ENCODE results near the gene FBXW7. TPM values are rescaled to one million over a fixed set of nuclear protein-coding genes. Genes with fewer than 3 reads are reported as not detected.

FBXW7 gene
- polyA plus RNA-seq, 1 donor from 2014 or later = 55.7 TPM

DNA sequence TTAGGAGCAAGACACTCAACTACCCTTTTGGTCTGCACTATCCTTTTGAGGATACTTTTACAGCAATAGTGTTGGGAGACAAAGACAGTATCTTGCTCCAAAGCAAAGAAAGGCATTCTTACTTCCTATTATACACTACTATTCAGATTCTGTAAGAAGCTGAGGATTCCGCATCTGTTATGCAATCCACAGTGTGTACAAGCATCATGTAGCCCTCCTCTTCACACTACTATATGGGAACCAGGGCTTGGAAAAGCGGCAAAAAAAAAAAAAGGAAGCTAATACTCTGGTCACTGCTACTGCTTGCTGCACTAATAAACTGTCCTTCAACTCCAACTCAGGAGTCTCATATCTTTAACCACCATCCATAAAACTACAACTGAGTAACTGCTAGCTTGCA lies 59.1 kb downstream of the FBXW7 start:
- Histone ChIP-seq H3K27ac (ENCODE audit: low read length) (no peak overlapping the region), H3K9me3 (ENCODE audit: low read length) (no peaks in the 10 kb centered on the region), H3K4me2 (ENCODE audit: low read length) (no peak overlapping the region), H3F3A (ENCODE audit: insufficient read depth, low read length, poor library complexity, severe bottlenecking) (no peaks in the 10 kb centered on the region), H3K36me3 (ENCODE audit: insufficient read depth, low read length) (no peaks in the 10 kb centered on the region), H4K20me1 (ENCODE audit: insufficient read depth) (no peaks in the 10 kb centered on the region), H3K4me3 (ENCODE audit: low read length) (no peak overlapping the region), H3K9me2 (ENCODE audit: insufficient read depth, low read length) (no peaks in the 10 kb centered on the region), H2AFZ (ENCODE audit: low read depth, low read length) (no peak overlapping the region), H3K27me3 (ENCODE audit: insufficient read depth, low read depth, low read length) (no peaks in the 10 kb centered on the region), H3K9ac (ENCODE audit: low read length) (no peak overlapping the region), H3K79me2 (replicated peaks; ENCODE audit: insufficient read depth, low read length) (peaks cover 2% of the 10 kb centered on the region)
- TF ChIP-seq MXI1 (conservative IDR thresholded peaks at IDR 0.05; ENCODE audit: poor library complexity, severe bottlenecking) (no peak), EP300 (conservative IDR thresholded peaks at IDR 0.05; ENCODE audit: poor library complexity, severe bottlenecking) (no peak), POLR2AphosphoS5 (IDR thresholded peaks at IDR 0.05) (no peak), TAF1 (IDR thresholded peaks at IDR 0.05; ENCODE audit: low read depth) (no peak), RAD21 (conservative IDR thresholded peaks at IDR 0.05) (no peak), SMC3 (conservative IDR thresholded peaks at IDR 0.05; ENCODE audit: poor library complexity) (no peak), EZH2 (IDR thresholded peaks at IDR 0.05; ENCODE audit: borderline replicate concordance, insufficient read depth, low read length, poor library complexity, severe bottlenecking) (no peak)
- TF ChIP-seq, protein P1, sequence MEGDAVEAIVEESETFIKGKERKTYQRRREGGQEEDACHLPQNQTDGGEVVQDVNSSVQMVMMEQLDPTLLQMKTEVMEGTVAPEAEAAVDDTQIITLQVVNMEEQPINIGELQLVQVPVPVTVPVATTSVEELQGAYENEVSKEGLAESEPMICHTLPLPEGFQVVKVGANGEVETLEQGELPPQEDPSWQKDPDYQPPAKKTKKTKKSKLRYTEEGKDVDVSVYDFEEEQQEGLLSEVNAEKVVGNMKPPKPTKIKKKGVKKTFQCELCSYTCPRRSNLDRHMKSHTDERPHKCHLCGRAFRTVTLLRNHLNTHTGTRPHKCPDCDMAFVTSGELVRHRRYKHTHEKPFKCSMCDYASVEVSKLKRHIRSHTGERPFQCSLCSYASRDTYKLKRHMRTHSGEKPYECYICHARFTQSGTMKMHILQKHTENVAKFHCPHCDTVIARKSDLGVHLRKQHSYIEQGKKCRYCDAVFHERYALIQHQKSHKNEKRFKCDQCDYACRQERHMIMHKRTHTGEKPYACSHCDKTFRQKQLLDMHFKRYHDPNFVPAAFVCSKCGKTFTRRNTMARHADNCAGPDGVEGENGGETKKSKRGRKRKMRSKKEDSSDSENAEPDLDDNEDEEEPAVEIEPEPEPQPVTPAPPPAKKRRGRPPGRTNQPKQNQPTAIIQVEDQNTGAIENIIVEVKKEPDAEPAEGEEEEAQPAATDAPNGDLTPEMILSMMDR (IDR thresholded peaks at IDR 0.05; ENCODE audit: poor library complexity, severe bottlenecking) = no peak
- TF ChIP-seq, protein P2, sequence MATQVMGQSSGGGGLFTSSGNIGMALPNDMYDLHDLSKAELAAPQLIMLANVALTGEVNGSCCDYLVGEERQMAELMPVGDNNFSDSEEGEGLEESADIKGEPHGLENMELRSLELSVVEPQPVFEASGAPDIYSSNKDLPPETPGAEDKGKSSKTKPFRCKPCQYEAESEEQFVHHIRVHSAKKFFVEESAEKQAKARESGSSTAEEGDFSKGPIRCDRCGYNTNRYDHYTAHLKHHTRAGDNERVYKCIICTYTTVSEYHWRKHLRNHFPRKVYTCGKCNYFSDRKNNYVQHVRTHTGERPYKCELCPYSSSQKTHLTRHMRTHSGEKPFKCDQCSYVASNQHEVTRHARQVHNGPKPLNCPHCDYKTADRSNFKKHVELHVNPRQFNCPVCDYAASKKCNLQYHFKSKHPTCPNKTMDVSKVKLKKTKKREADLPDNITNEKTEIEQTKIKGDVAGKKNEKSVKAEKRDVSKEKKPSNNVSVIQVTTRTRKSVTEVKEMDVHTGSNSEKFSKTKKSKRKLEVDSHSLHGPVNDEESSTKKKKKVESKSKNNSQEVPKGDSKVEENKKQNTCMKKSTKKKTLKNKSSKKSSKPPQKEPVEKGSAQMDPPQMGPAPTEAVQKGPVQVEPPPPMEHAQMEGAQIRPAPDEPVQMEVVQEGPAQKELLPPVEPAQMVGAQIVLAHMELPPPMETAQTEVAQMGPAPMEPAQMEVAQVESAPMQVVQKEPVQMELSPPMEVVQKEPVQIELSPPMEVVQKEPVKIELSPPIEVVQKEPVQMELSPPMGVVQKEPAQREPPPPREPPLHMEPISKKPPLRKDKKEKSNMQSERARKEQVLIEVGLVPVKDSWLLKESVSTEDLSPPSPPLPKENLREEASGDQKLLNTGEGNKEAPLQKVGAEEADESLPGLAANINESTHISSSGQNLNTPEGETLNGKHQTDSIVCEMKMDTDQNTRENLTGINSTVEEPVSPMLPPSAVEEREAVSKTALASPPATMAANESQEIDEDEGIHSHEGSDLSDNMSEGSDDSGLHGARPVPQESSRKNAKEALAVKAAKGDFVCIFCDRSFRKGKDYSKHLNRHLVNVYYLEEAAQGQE (IDR thresholded peaks at IDR 0.05; ENCODE audit: borderline replicate concordance) = no peak

DNA sequence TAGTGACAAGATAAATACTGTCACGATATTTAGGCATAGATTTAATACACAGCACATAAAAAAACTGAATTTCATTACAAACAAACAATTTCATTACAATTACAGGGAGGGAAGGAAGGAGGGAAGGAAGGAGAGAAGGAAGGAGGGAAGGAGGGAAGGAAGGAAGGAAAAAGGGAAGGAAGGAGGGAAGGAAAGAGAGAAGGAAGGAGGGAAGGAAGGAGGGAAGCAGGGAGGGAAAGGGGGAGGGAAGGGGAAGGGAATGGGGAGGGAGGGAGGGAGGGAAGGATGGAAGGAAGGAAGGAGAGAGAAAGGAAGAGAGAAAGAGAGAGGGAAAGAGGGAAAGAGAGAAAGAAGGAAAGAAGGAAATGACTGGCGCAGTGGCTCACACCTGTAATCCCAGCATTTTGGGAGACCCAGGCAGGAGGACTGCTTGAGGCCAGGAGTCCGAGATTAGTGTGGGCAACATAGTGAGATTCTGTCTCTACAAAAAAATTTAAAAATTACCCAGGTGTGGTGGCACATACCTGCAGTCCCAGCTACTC lies 64.6 kb downstream of the FBXW7 start:
- Histone ChIP-seq H3K4me3 (ENCODE audit: low read length) (no peak overlapping the region), H3K27ac (ENCODE audit: low read length) (no peak overlapping the region), H3K4me2 (ENCODE audit: low read length) (no peak overlapping the region), H3K9me3 (ENCODE audit: low read length) (no peaks in the 10 kb centered on the region), H3K36me3 (ENCODE audit: insufficient read depth, low read length) (no peaks in the 10 kb centered on the region), H3K9me2 (ENCODE audit: insufficient read depth, low read length) (no peaks in the 10 kb centered on the region), H3F3A (ENCODE audit: insufficient read depth, low read length, poor library complexity, severe bottlenecking) (no peaks in the 10 kb centered on the region), H2AFZ (ENCODE audit: low read depth, low read length) (no peak overlapping the region), H4K20me1 (ENCODE audit: insufficient read depth) (no peaks in the 10 kb centered on the region), H3K27me3 (ENCODE audit: insufficient read depth, low read depth, low read length) (no peaks in the 10 kb centered on the region), H3K79me2 (replicated peaks; ENCODE audit: insufficient read depth, low read length) (peaks cover 2% of the 10 kb centered on the region), H3K9ac (ENCODE audit: low read length) (no peak overlapping the region)
- TF ChIP-seq SMC3 (conservative IDR thresholded peaks at IDR 0.05; ENCODE audit: poor library complexity) = no peak
- no peak for TF ChIP-seq EP300 (conservative IDR thresholded peaks at IDR 0.05; ENCODE audit: poor library complexity, severe bottlenecking)
- TF ChIP-seq, protein P1 (IDR thresholded peaks at IDR 0.05; ENCODE audit: poor library complexity, severe bottlenecking) = no peak
- TF ChIP-seq RAD21 (conservative IDR thresholded peaks at IDR 0.05) = no peak
- no peak for TF ChIP-seq MXI1 (conservative IDR thresholded peaks at IDR 0.05; ENCODE audit: poor library complexity, severe bottlenecking)
- no peak for TF ChIP-seq EZH2 (IDR thresholded peaks at IDR 0.05; ENCODE audit: borderline replicate concordance, insufficient read depth, low read length, poor library complexity, severe bottlenecking)
- TF ChIP-seq TAF1 (IDR thresholded peaks at IDR 0.05; ENCODE audit: low read depth) = no peak
- TF ChIP-seq, protein P2 (IDR thresholded peaks at IDR 0.05; ENCODE audit: borderline replicate concordance) = no peak
- TF ChIP-seq POLR2AphosphoS5 (IDR thresholded peaks at IDR 0.05) = no peak

Data from neural cell (in vitro differentiated cells).